Right atrium auricular region (tissue), 2 donors: ENCODE data around the gene ARHGEF1. TPM values are rescaled to one million over a fixed set of nuclear protein-coding genes. Genes with fewer than 3 reads are reported as not detected.
A peak's percentile ranks its signal among the peaks of the same experiment; 100 is the strongest.

Experiments used
- DNase-seq: peaks from one replicate; pipeline ENCODE4 v3.0.0-alpha.2; 2019; ENCODE audit warnings: low spot score
- H3K27ac ChIP-seq, 2 donors: fragments of 200-600 bp; sonication (generic); 1 replicate in 1 of 2; 2 replicates in 1 of 2; pipeline ENCODE4 v1.5.1; 2016 to 2019
- H3K27me3 ChIP-seq, 2 donors: fragments of 200-600 bp; sonication (generic); one replicate each; pipeline versions ENCODE4 v1.5.1 to v1.6.0; 2017 to 2019
- H3K36me3 ChIP-seq: fragments of 200-600 bp; sonication (generic); one replicate; pipeline ENCODE4 v1.5.1; 2016
- H3K4me1 ChIP-seq, 2 donors: fragments of 200-600 bp; sonication (generic); one replicate each; pipeline versions ENCODE4 v1.5.1 to v1.6.0; 2017 to 2019
- H3K4me3 ChIP-seq, 2 donors: fragments of 200-600 bp; sonication (generic); 1 replicate in 1 of 2; 2 replicates in 1 of 2; pipeline ENCODE4 v1.5.1; 2017 to 2019; ENCODE audit warnings: mild to moderate bottlenecking in 1 of 2, moderate library complexity in 1 of 2
- H3K9me3 ChIP-seq, 2 donors: fragments of 200-600 bp; sonication (generic); one replicate each; pipeline ENCODE4 v1.5.1; 2019
- CTCF ChIP-seq, 2 donors: fragments of 200-600 bp; sonication (generic); IDR thresholded peaks; one replicate each; pipeline ENCODE4 v1.5.1; 2019; ENCODE audit warnings: antibody characterized with exemption in 2 of 2
- microRNA-seq, 2 donors: library from miRNA; unstranded; fragments of <30 nt; microRNA quantifications; one replicate each; pipeline ENCODE4, GENCODE V29; 2016 to 2017; ENCODE audit warnings: borderline number of aligned reads in 2 of 2, borderline replicate concordance in 1 of 2
- total RNA-seq, 2 donors: library from RNA; depleted of rRNA; stranded (reverse); fragments of >200 nt; gene quantifications; one replicate each; pipeline ENCODE4 v1.1.0, GENCODE V29; 2016

The ARHGEF1 gene
- total RNA-seq, 2 donors from 2014 or later, result 27.3 to 45.8 TPM

DNA sequence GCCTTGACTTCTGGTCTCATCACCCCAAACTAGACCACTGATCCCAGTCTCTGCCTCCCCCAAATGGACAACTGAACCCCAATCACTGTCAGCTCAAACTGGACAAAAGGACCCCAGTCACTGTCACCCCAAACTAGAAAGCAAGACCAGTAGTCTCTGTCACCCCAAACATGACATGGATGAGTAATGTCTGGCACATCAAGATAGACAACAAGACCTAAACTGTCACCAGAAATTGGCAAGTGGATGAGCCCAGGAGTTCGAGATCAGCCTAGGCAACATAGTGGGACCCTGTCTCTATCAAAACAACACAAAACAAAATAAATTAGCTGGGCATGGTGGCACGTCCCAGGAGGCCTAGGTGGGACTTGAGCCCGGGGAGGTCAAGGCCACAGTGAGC is 64.1 kb downstream of the ARHGEF1 start:
- Histone ChIP-seq H3K27me3 (no peaks in the 10 kb centered on the region), H3K9me3 (no peaks in the 10 kb centered on the region), H3K36me3 (no peaks in the 10 kb centered on the region), H3K4me3 (no peak overlapping the region), H3K4me1 (no peaks in the 10 kb centered on the region), H3K27ac (no peak overlapping the region)
- DNase-seq, result no peak
- TF ChIP-seq CTCF (IDR thresholded peaks at IDR 0.05), result no peak

DNA sequence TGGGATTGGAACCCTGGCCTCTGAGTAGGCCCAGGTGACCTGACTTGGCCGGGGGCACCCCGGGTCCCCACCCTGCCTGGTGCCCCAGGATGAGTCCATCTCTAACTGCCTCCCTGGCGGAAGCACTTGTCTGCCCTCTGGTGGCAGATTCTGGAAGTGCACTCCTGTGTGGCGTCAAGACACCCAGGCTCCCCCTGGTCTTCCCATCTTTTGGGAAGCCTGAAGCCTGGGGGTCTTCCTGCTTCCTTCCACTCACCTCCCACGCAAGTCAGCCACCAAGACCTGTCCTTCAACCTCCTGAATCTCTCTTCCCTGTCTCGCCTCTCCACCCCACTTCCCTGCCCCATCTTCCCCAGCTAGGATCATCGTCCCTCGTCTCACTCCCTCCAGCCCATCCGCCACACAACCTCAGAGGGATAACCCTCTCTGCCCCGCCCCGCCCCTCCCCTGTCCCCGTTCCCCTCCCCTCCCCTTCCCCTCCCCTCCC is 68.7 kb downstream of the ARHGEF1 start:
- TF ChIP-seq CTCF (IDR thresholded peaks at IDR 0.05), result peak in 1 of 2 donors; percentile 98
- H3K27me3 ChIP-seq, result no peaks in the 10 kb centered on the region
- H3K36me3 ChIP-seq, result no peaks in the 10 kb centered on the region
- DNase-seq, result peak; percentile 83
- no peak overlapping the region for H3K27ac ChIP-seq
- no peaks in the 10 kb centered on the region for H3K9me3 ChIP-seq
- no peak overlapping the region for H3K4me3 ChIP-seq
- no peaks in the 10 kb centered on the region for H3K4me1 ChIP-seq

DNA sequence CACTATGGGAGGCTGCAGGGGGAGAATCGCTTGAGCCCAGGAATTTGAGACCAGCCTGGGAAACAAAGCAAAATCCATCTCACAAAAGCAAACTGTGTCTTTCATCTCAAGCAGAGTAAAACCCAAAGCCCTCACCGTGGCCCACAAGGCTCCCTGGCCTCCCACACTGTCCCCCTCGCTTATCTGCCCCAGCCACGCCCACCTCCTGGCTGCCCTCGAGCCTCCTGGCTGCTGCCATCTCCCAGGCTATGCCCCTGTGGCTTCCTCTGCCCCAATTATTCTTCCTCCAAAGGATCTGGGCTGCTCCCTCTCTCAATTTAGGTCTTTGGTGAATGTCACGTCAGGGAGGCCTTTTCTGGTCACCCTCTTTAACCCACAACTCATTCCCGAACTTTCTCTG is 72.5 kb downstream of the ARHGEF1 start:
- Histone ChIP-seq H3K27me3 (no peaks in the 10 kb centered on the region), H3K4me1 (peaks cover 0 to 19% of the 10 kb centered on the region in 2 donors), H3K36me3 (no peaks in the 10 kb centered on the region), H3K27ac (no peak overlapping the region), H3K9me3 (no peaks in the 10 kb centered on the region), H3K4me3 (no peak overlapping the region)
- no peak for TF ChIP-seq CTCF (IDR thresholded peaks at IDR 0.05)
- no peak for DNase-seq

DNA sequence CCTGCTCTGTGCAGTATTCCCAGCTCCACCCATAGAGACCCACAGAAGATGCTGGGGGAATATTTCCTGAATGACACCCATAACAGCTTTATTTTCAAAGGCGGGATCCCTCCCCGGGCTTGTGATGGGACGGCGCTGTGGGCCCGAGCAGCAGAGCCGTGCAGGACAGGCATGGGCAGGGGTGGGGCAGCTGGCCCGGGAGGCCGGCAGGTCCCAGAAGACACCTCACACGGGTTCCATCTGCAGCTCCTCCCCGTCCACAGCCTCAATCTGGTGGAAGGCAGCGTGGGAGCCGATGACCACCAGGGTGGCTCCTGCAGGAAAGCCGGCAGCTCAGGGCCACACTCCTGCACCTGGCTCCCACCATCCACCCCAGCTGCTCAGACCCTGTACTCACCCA is 73.6 kb downstream of the ARHGEF1 start:
- DNase-seq, result no peak
- TF ChIP-seq CTCF (IDR thresholded peaks at IDR 0.05), result no peak

More for the DNA sequence above, 73.6 kb downstream of the ARHGEF1 start:
- no peak overlapping the region for H3K27ac ChIP-seq
- H3K9me3 ChIP-seq, result no peaks in the 10 kb centered on the region
- no peaks in the 10 kb centered on the region for H3K36me3 ChIP-seq
- H3K4me1 ChIP-seq, result peaks cover 0 to 19% of the 10 kb centered on the region in 2 donors
- H3K27me3 ChIP-seq, result no peaks in the 10 kb centered on the region
- no peak overlapping the region for H3K4me3 ChIP-seq

Small RNAs within 50 kb of the gene (microRNA-seq; reads per million reads assigned to microRNA genes)
- gene MIR6797, result 0 to 0.71 reads per million in 2 donors

Other genes starting within 250 kb of the ARHGEF1 start
- gene CEACAM7, start 194.9 kb upstream of the ARHGEF1 start, total RNA-seq, result not detected
- not detected for gene CEACAM5, start 174.6 kb upstream of the ARHGEF1 start, total RNA-seq
- gene CEACAM6, start 127.7 kb upstream of the ARHGEF1 start, total RNA-seq, result not detected
- not detected for gene CEACAM3, start 86.6 kb upstream of the ARHGEF1 start, total RNA-seq
- not detected for gene LYPD4, start 38.5 kb upstream of the ARHGEF1 start, total RNA-seq
- not detected for gene DMRTC2, start 38.1 kb upstream of the ARHGEF1 start, total RNA-seq
- gene RPS19, start 22.9 kb upstream of the ARHGEF1 start, total RNA-seq, result 100 to 1,000 TPM; 108 to 415 TPM
- 1 to 10 TPM in 1 of 2 donors, not detected in 1; 1.1 TPM for gene CD79A, start 5.9 kb upstream of the ARHGEF1 start, total RNA-seq
- gene ERFL, start 45.3 kb downstream of the ARHGEF1 start, total RNA-seq, result not detected
- 100 to 1,000 TPM; 123 to 167 TPM for gene RABAC1, start 76.1 kb downstream of the ARHGEF1 start, total RNA-seq
- 100 to 1,000 TPM in 1 of 2 donors, 10 to 100 TPM in 1; 81.4 to 223 TPM for gene ATP1A3, start 111.0 kb downstream of the ARHGEF1 start, total RNA-seq
- gene GRIK5, start 187.0 kb downstream of the ARHGEF1 start, total RNA-seq, result 10 to 100 TPM in 1 of 2 donors, 1 to 10 TPM in 1; 8.1 to 17.1 TPM
- 10 to 100 TPM in 1 of 2 donors, 1 to 10 TPM in 1; 8.1 to 13.6 TPM for gene ZNF574, start 193.0 kb downstream of the ARHGEF1 start, total RNA-seq
- gene POU2F2, start 249.3 kb downstream of the ARHGEF1 start, total RNA-seq, result under 1 TPM; 0.11 to 0.83 TPM